Measurements from ENCODE around the gene C9.
"Not testable (repeated sequence)": the region's sequence is repeated elsewhere in the genome, so short reads cannot be mapped to it uniquely, and the experiment has no call there.

Gene C9

GRCh38 chr5:39282561-39282960, 81.7 kb downstream of the C9 start:
- TF ChIP-seq, protein P1, sequence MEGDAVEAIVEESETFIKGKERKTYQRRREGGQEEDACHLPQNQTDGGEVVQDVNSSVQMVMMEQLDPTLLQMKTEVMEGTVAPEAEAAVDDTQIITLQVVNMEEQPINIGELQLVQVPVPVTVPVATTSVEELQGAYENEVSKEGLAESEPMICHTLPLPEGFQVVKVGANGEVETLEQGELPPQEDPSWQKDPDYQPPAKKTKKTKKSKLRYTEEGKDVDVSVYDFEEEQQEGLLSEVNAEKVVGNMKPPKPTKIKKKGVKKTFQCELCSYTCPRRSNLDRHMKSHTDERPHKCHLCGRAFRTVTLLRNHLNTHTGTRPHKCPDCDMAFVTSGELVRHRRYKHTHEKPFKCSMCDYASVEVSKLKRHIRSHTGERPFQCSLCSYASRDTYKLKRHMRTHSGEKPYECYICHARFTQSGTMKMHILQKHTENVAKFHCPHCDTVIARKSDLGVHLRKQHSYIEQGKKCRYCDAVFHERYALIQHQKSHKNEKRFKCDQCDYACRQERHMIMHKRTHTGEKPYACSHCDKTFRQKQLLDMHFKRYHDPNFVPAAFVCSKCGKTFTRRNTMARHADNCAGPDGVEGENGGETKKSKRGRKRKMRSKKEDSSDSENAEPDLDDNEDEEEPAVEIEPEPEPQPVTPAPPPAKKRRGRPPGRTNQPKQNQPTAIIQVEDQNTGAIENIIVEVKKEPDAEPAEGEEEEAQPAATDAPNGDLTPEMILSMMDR (conservative IDR thresholded peaks at IDR 0.05; ENCODE audit: low read depth, low read length): no peak
- H3K79me2 ChIP-seq (ENCODE audit: insufficient read depth, low read depth): no peaks in the 10 kb centered on the region
- H3K9ac ChIP-seq: no peak overlapping the region
- H3K4me2 ChIP-seq: no peak overlapping the region
- H4K20me1 ChIP-seq (ENCODE audit: insufficient read depth): no peaks in the 10 kb centered on the region
- H3K36me3 ChIP-seq (ENCODE audit: insufficient read depth): no peaks in the 10 kb centered on the region
- no peak overlapping the region for H3K4me3 ChIP-seq (IDR thresholded peaks at IDR 0.05; ENCODE audit: insufficient read depth, low read depth, low read length)
- no peak overlapping the region for H3K27ac ChIP-seq
- H3K27me3 ChIP-seq (ENCODE audit: insufficient read depth, low read depth): no peaks in the 10 kb centered on the region
- no peak overlapping the region for H2AFZ ChIP-seq (ENCODE audit: low read depth)
- peaks cover 6% of the 10 kb centered on the region for H3K4me1 ChIP-seq (ENCODE audit: low read depth, poor library complexity, severe bottlenecking)

DNA sequence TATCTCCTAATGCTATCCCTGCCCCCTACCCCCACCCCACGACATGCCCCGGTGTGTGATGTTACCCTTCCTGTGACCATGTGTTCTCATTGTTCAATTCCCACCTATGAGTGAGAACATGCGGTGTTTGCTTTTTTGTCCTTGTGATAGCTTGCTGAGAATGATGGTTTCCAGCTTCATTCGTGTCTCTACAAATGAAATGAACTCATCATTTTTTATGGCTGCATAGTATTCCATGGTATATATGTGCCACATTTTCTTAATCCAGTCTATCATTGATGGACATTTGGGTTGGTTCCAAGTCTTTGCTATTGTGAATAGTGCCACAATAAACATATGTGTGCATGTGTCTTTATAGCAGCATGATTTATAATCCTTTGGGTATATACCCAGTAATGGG, 88.4 kb downstream of the C9 start:
- H3K27me3 ChIP-seq (ENCODE audit: insufficient read depth, low read depth); H4K20me1 ChIP-seq (ENCODE audit: insufficient read depth); H3K79me2 ChIP-seq (ENCODE audit: insufficient read depth, low read depth); H3K9ac ChIP-seq; H3K36me3 ChIP-seq (ENCODE audit: insufficient read depth); H3K27ac ChIP-seq; H3K4me2 ChIP-seq; H2AFZ ChIP-seq (ENCODE audit: low read depth); H3K4me3 ChIP-seq (IDR thresholded peaks at IDR 0.05; ENCODE audit: insufficient read depth, low read depth, low read length): not testable (repeated sequence)
- H3K4me1 ChIP-seq (ENCODE audit: low read depth, poor library complexity, severe bottlenecking): peaks cover 13% of the 10 kb centered on the region

GRCh38 chr5:39274398-39275085, 89.8 kb downstream of the C9 start:
- Histone ChIP-seq H3K79me2 (ENCODE audit: insufficient read depth, low read depth) (no peaks in the 10 kb centered on the region), H3K4me3 (IDR thresholded peaks at IDR 0.05; ENCODE audit: insufficient read depth, low read depth, low read length) (no peak overlapping the region), H3K27ac (no peak overlapping the region), H4K20me1 (ENCODE audit: insufficient read depth) (no peaks in the 10 kb centered on the region), H3K36me3 (ENCODE audit: insufficient read depth) (no peaks in the 10 kb centered on the region), H2AFZ (ENCODE audit: low read depth) (peak overlapping the region; percentile 58), H3K9ac (no peak overlapping the region), H3K4me1 (ENCODE audit: low read depth, poor library complexity, severe bottlenecking) (peaks cover 13% of the 10 kb centered on the region), H3K27me3 (ENCODE audit: insufficient read depth, low read depth) (no peaks in the 10 kb centered on the region), H3K4me2 (peak overlapping the region; percentile 66)
- TF ChIP-seq, protein P1 (conservative IDR thresholded peaks at IDR 0.05; ENCODE audit: low read depth, low read length): no peak

DNA sequence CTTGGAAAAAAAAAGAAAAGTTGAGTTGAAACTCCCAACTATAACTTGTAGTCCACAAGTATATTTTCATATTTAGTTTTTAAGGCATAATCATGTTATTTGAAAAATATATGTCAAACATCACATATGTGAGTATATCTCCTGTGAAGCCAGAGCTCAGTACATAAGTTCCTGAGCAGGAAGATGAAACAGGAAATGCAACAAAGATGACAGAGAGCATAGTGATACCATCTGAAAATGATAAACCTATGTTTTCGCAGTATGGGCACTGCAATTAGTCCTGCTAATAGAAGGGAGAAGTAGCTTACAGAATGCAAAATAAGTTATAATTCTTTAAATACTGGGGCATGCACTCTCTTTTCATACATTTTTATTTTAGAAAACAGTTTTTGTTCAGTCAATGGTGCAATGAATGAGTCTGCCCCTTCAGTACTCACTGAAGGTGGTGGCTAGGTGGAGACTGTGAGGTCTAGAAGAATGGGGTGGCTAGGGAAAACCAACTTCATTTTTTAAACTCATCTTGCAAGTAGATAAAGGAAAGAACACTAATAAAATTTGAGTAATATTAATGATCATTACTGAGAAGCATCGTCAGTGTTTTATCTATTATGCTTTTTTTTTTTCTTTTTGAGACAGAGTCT, 90.9 kb downstream of the C9 start:
- Histone ChIP-seq H3K4me1 (ENCODE audit: low read depth, poor library complexity, severe bottlenecking) (peaks cover 13% of the 10 kb centered on the region), H3K79me2 (ENCODE audit: insufficient read depth, low read depth) (no peaks in the 10 kb centered on the region), H3K4me3 (IDR thresholded peaks at IDR 0.05; ENCODE audit: insufficient read depth, low read depth, low read length) (no peak overlapping the region), H2AFZ (ENCODE audit: low read depth) (no peak overlapping the region), H3K4me2 (no peak overlapping the region), H3K27ac (no peak overlapping the region), H3K27me3 (ENCODE audit: insufficient read depth, low read depth) (no peaks in the 10 kb centered on the region), H3K36me3 (ENCODE audit: insufficient read depth) (no peaks in the 10 kb centered on the region), H4K20me1 (ENCODE audit: insufficient read depth) (no peaks in the 10 kb centered on the region), H3K9ac (no peak overlapping the region)
- TF ChIP-seq, protein P1 (conservative IDR thresholded peaks at IDR 0.05; ENCODE audit: low read depth, low read length): no peak

- not testable (repeated sequence) for H4K20me1 ChIP-seq (ENCODE audit: insufficient read depth); H3K4me2 ChIP-seq; H3K27me3 ChIP-seq (ENCODE audit: insufficient read depth, low read depth); H3K27ac ChIP-seq; H3K79me2 ChIP-seq (ENCODE audit: insufficient read depth, low read depth); H2AFZ ChIP-seq (ENCODE audit: low read depth); H3K4me3 ChIP-seq (IDR thresholded peaks at IDR 0.05; ENCODE audit: insufficient read depth, low read depth, low read length); H3K36me3 ChIP-seq (ENCODE audit: insufficient read depth); H3K9ac ChIP-seq
- H3K4me1 ChIP-seq (ENCODE audit: low read depth, poor library complexity, severe bottlenecking): peaks cover 13% of the 10 kb centered on the region
Observed at GRCh38 chr5:39272869-39273231, 91.4 kb downstream of the C9 start.
